Measurements from ENCODE around the gene GPC5. TPM values are rescaled to one million over a fixed set of nuclear protein-coding genes. Genes with fewer than 3 reads are reported as not detected.

The GPC5 gene
- polyA plus RNA-seq, 2 of the 4 experiments (the other 2 are of a cell fraction): not detected

- no peak for TF ChIP-seq CTCF (IDR thresholded peaks at IDR 0.05)
Measured at GRCh38 chr13:91533354-91533753, 134.9 kb downstream of the GPC5 start (continued).

GRCh38 chr13:91534996-91535395 is 136.6 kb downstream of the GPC5 start:
- ChIA-PET CTCF (no interaction called here), POLR2A (no interaction called here)
- no peaks in the 10 kb centered on the region for H3K4me1 ChIP-seq
- ATAC-seq (no peak), DNase-seq (ENCODE audit: low read depth in 1 of 2, low spot score in 1 of 2) (no peak), FAIRE-seq (no peak)
- H3K4me3 ChIP-seq: no peak overlapping the region
- H3K9me3 ChIP-seq: no peaks in the 10 kb centered on the region
- no peak for TF ChIP-seq ELK1 (IDR thresholded peaks at IDR 0.05; ENCODE audit: low read depth, low read length)
- TF ChIP-seq MAFK (IDR thresholded peaks at IDR 0.05; ENCODE audit: partially characterized antibody): no peak
- no peak for TF ChIP-seq FOXS1 (CRISPR knock-in tag; IDR thresholded peaks at IDR 0.05)
- TF ChIP-seq NPAS2 (CRISPR knock-in tag; IDR thresholded peaks at IDR 0.05; ENCODE audit: borderline replicate concordance): no peak
- no peak for TF ChIP-seq HOXB5 (CRISPR knock-in tag; IDR thresholded peaks at IDR 0.05)
- no peak overlapping the region for H3K27ac ChIP-seq
- WGBS (ENCODE audit: missing lambda C conversion rate): 36% methylated on average over 2 of the region's 2 CpGs
- no peak overlapping the region for H3K4me2 ChIP-seq

DNA sequence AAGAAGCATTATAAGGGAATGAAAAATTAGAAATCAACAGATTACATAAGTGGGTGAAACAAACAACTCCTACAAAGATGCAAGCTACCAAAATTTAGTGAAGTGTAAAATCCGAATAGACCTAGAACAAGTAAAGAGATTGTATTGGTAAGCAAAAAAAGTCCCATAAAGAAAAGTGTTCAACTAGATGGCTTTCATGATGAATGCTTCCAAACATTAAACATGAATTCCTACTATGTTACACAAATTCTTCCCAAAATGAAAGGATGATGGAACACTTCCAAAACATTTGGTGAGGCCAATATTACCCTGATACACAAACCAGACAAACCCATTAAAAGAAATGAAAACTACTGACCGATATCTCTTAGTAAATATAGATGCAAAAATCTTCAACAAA is 139.0 kb downstream of the GPC5 start:
- DNase-seq (ENCODE audit: low read depth in 1 of 2, low spot score in 1 of 2) (no peak), FAIRE-seq (no peak), ATAC-seq (no peak)
- H3K4me2 ChIP-seq: no peak overlapping the region
- no peak overlapping the region for H3K4me3 ChIP-seq
- WGBS (ENCODE audit: missing lambda C conversion rate): 10% methylated on average over 2 of the region's 2 CpGs
- ChIA-PET CTCF (no interaction called here), POLR2A (no interaction called here)
- no peak for TF ChIP-seq CHD4 (IDR thresholded peaks at IDR 0.05; ENCODE audit: borderline replicate concordance)
- H3K9me3 ChIP-seq: no peaks in the 10 kb centered on the region
- no peaks in the 10 kb centered on the region for H3K4me1 ChIP-seq
- H3K27ac ChIP-seq: no peak overlapping the region

DNA sequence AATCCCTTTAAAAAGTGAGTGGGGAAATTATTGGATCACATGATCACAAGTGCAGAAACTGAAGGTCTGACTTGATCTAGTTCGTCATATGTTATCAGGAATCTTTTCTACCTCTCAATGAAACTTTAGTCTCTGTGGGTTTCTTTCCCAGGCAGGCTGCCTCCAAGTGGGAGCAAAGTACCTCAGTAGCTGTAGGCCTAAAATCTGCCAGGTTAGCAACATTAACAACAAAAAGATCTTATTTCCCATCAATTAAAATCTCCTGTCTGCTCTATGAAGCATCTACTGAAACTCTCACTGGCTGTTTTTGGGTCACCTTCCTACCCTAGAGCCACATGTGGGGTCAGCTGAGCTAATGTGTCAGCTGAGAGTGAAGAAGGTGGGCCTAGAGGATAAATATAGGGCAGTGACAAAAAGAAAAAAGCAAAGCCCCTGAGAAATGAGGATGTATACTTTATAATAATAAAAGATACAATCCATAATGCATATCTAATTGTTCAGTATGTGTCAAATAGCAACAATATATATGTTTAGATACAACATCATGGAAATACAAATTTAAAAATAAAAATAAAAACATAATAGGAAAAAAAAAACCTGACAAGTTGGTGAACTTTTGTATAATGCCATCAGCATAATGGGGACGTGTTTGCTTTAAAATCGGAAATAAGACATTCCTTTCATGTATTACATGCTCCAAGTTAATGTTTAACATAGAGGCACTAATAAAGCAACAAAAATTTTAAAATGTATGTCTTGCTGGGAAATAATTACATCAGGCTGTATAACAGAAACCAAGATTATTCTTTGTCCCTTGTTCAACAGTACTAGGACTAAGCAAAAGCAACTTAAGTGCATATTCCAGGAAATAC is 141.1 kb downstream of the GPC5 start:
- FAIRE-seq (no peak), DNase-seq (ENCODE audit: low read depth in 1 of 2, low spot score in 1 of 2) (no peak), ATAC-seq (no peak)
- POLR2A ChIA-PET: no interaction called here
- no peaks in the 10 kb centered on the region for H3K9me3 ChIP-seq
- no peak overlapping the region for H3K4me2 ChIP-seq
- no peak for TF ChIP-seq ZC3H11A (IDR thresholded peaks at IDR 0.05)
- no peak for TF ChIP-seq FOSL2 (IDR thresholded peaks at IDR 0.05)
- no peak for TF ChIP-seq FOSL2 (CRISPR knock-in tag; IDR thresholded peaks at IDR 0.05)
- TF ChIP-seq, protein P1, sequence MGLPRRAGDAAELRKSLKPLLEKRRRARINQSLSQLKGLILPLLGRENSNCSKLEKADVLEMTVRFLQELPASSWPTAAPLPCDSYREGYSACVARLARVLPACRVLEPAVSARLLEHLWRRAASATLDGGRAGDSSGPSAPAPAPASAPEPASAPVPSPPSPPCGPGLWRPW (IDR thresholded peaks at IDR 0.05): no peak
- TF ChIP-seq HOXB5 (CRISPR knock-in tag; IDR thresholded peaks at IDR 0.05): no peak
- TF ChIP-seq REST (IDR thresholded peaks at IDR 0.05): no peak
- TF ChIP-seq FOXS1 (CRISPR knock-in tag; IDR thresholded peaks at IDR 0.05): no peak
- no peak for TF ChIP-seq ZSCAN20 (CRISPR knock-in tag; IDR thresholded peaks at IDR 0.05)
- TF ChIP-seq ESRRA (IDR thresholded peaks at IDR 0.05; ENCODE audit: borderline replicate concordance, low read length): no peak
- TF ChIP-seq POLR2AphosphoS2 (conservative IDR thresholded peaks at IDR 0.05; ENCODE audit: low read length): no peak
- no peak for TF ChIP-seq CHD2 (IDR thresholded peaks at IDR 0.05; ENCODE audit: low read length, partially characterized antibody)
- no peak for TF ChIP-seq CBX8 (IDR thresholded peaks at IDR 0.05)
- no peak for TF ChIP-seq KDM5A (IDR thresholded peaks at IDR 0.05)
- TF ChIP-seq MYC (IDR thresholded peaks at IDR 0.05; ENCODE audit: borderline replicate concordance, low read length): no peak
- TF ChIP-seq EHF (CRISPR knock-in tag; IDR thresholded peaks at IDR 0.05): no peak
- TF ChIP-seq, protein P2, sequence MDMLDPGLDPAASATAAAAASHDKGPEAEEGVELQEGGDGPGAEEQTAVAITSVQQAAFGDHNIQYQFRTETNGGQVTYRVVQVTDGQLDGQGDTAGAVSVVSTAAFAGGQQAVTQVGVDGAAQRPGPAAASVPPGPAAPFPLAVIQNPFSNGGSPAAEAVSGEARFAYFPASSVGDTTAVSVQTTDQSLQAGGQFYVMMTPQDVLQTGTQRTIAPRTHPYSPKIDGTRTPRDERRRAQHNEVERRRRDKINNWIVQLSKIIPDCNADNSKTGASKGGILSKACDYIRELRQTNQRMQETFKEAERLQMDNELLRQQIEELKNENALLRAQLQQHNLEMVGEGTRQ (IDR thresholded peaks at IDR 0.05): no peak
- no peak for TF ChIP-seq JUN (IDR thresholded peaks at IDR 0.05)
- TF ChIP-seq NFE2L2 (conservative IDR thresholded peaks at IDR 0.05; ENCODE audit: low read length): no peak
- no peak for TF ChIP-seq JUNB (IDR thresholded peaks at IDR 0.05)
- no peak overlapping the region for H3K4me3 ChIP-seq
- WGBS (ENCODE audit: missing lambda C conversion rate): 39% methylated on average over 3 of the region's 3 CpGs
- H3K27ac ChIP-seq: no peak overlapping the region
- H3K4me1 ChIP-seq: no peaks in the 10 kb centered on the region
- CTCF ChIA-PET: no interaction called here

All from A549 (cell line).